ENCODE measurements around the gene SLC38A11. TPM values are rescaled to one million over a fixed set of nuclear protein-coding genes. Genes with fewer than 3 reads are reported as not detected.

Gene SLC38A11
- total and polyA plus RNA-seq, 2 of the 13 experiments (the other 11 are each of a cell fraction or from before 2014, with no cell fraction given), result 14.0 to 14.3 TPM

GRCh38 chr2:164910101-164910899, 45.0 kb downstream of the SLC38A11 start (continued):
- TF ChIP-seq KDM4B (CRISPR knock-in tag; IDR thresholded peaks at IDR 0.05) (no peak), HNF1B (CRISPR knock-in tag; IDR thresholded peaks at IDR 0.05) (no peak), SP4 (CRISPR knock-in tag; IDR thresholded peaks at IDR 0.05) (no peak), SKIL (CRISPR knock-in tag; IDR thresholded peaks at IDR 0.05; ENCODE audit: borderline replicate concordance) (no peak), ZNF784 (CRISPR knock-in tag; IDR thresholded peaks at IDR 0.05; ENCODE audit: borderline replicate concordance) (no peak), PCBP2 (optimal IDR thresholded peaks at IDR 0.05; ENCODE audit: low read depth, low read length, poor library complexity, severe bottlenecking) (no peak), ZNF639 (CRISPR knock-in tag; conservative IDR thresholded peaks at IDR 0.05) (no peak), ELF4 (CRISPR knock-in tag; IDR thresholded peaks at IDR 0.05; ENCODE audit: borderline replicate concordance) (no peak), ZNF558 (CRISPR knock-in tag; IDR thresholded peaks at IDR 0.05; ENCODE audit: borderline replicate concordance) (no peak), ZNF143 (CRISPR knock-in tag; IDR thresholded peaks at IDR 0.05) (no peak), ZFP36L2 (CRISPR knock-in tag; IDR thresholded peaks at IDR 0.05) (no peak), IKZF4 (CRISPR knock-in tag; IDR thresholded peaks at IDR 0.05; ENCODE audit: borderline replicate concordance, low read depth, not compliant biosample characterization) (no peak), HINFP (CRISPR knock-in tag; IDR thresholded peaks at IDR 0.05; ENCODE audit: low read depth) (no peak), NFKBIZ (CRISPR knock-in tag; IDR thresholded peaks at IDR 0.05) (no peak), RXRA (CRISPR knock-in tag; IDR thresholded peaks at IDR 0.05) (no peak), ELF3 (CRISPR knock-in tag; IDR thresholded peaks at IDR 0.05) (no peak; the same call in 1 of the 2 replicates), ZNF230 (CRISPR knock-in tag; IDR thresholded peaks at IDR 0.05) (no peak), MYC (CRISPR knock-in tag; IDR thresholded peaks at IDR 0.05; ENCODE audit: borderline replicate concordance) (no peak), ZNF780A (CRISPR knock-in tag; IDR thresholded peaks at IDR 0.05) (no peak), ZNF788 (CRISPR knock-in tag; IDR thresholded peaks at IDR 0.05; ENCODE audit: borderline replicate concordance) (no peak), TMF1 (CRISPR knock-in tag; IDR thresholded peaks at IDR 0.05; ENCODE audit: low read depth) (no peak), KLF12 (CRISPR knock-in tag; IDR thresholded peaks at IDR 0.05; ENCODE audit: borderline replicate concordance) (no peak), ZNF44 (CRISPR knock-in tag; IDR thresholded peaks at IDR 0.05) (0 out of 2 replicates have a peak, but pooled peaks have one; percentile 34)

Measured in HepG2 (cell line).